IMR-90 (cell line): ENCODE measurements around the gene LIPN. TPM values are rescaled to one million over a fixed set of nuclear protein-coding genes. Genes with fewer than 3 reads are reported as not detected.

Experiments used
- ATAC-seq: fragments of 200-7000 bp; cut with Tn5 transposase; 2 replicates; pipeline ENCODE4 v1.9.1; 2020; ENCODE audit warnings: low read depth, mild to moderate bottlenecking, moderate library complexity
- BruUV-seq: library from RNA; stranded (reverse); fragments of 400-500 nt; replicated peaks from 2 replicates; lab custom pipeline; 2021; lab: Mats Ljungman, UMichigan
- CTCF ChIA-PET: fragments of 300-600 bp; formaldehyde crosslinking; extraction: SDS; loops from one replicate; lab custom pipeline; 2021; ENCODE audit warnings: antibody characterized with exemption; lab: Yijun Ruan, JAX
- POLR2A ChIA-PET: fragments of 300-600 bp; sonication (Branson Sonifier 250); formaldehyde crosslinking; loops from one replicate; lab custom pipeline; 2022; ENCODE audit warnings: antibody characterized with exemption; ENCODE audit not compliant: unreplicated experiment; lab: Charles Lee
- DNase-seq: peaks from one replicate; pipeline ENCODE4 v3.0.0; 2013
- H2AFZ ChIP-seq: replicated peaks from 2 replicates; pipeline ENCODE3; 2013; ENCODE audit warnings: low read length, mild to moderate bottlenecking; ENCODE audit not compliant: poor library complexity
- H2AK5ac ChIP-seq: 2 replicates; pipeline ENCODE4 v1.6.1; 2013; ENCODE audit warnings: low read depth, low read length, inconsistent platforms
- H2AK9ac ChIP-seq: replicated peaks from 2 replicates; pipeline ENCODE3; 2013; ENCODE audit warnings: mild to moderate bottlenecking, low read depth, low read length, moderate library complexity; ENCODE audit not compliant: poor library complexity
- H2BK120ac ChIP-seq: 2 replicates; pipeline ENCODE4 v1.6.1; 2013; ENCODE audit warnings: low read depth, low read length, inconsistent platforms
- H2BK15ac ChIP-seq: 3 replicates; pipeline ENCODE4 v1.6.1; 2013; ENCODE audit warnings: low read depth, low read length, inconsistent platforms
- H2BK20ac ChIP-seq: 2 replicates; pipeline ENCODE4 v1.6.1; 2013; ENCODE audit warnings: low read depth, mild to moderate bottlenecking, inconsistent platforms, low read length, moderate library complexity
- H2BK5ac ChIP-seq: 2 replicates; pipeline ENCODE4 v1.6.1; 2013; ENCODE audit warnings: mild to moderate bottlenecking, low read depth, low read length, inconsistent platforms; ENCODE audit not compliant: poor library complexity, severe bottlenecking
- H3K14ac ChIP-seq: replicated peaks from 2 replicates; pipeline ENCODE4 v1.6.1; 2013; ENCODE audit warnings: low read depth, low read length, inconsistent platforms
- H3K18ac ChIP-seq: 2 replicates; pipeline ENCODE4 v1.6.1; 2013; ENCODE audit warnings: low read depth, low read length, control low read depth
- H3K23ac ChIP-seq: 2 replicates; pipeline ENCODE4 v1.6.1; 2013; ENCODE audit warnings: low read depth, low read length, inconsistent platforms
- H3K27ac ChIP-seq: 2 replicates; pipeline ENCODE4 v1.5.1; 2013; ENCODE audit warnings: mild to moderate bottlenecking, control low read depth, low read length; ENCODE audit not compliant: insufficient read depth
- H3K27me3 ChIP-seq: 2 replicates; pipeline ENCODE4 v1.6.1; 2013; ENCODE audit warnings: low read length; ENCODE audit not compliant: control insufficient read depth, insufficient read depth
- H3K36me3 ChIP-seq: 2 replicates; pipeline ENCODE4 v1.6.1; 2013; ENCODE audit warnings: low read length, mixed read lengths; ENCODE audit not compliant: control insufficient read depth, insufficient read depth
- H3K4ac ChIP-seq: 2 replicates; pipeline ENCODE4 v1.6.1; 2013; ENCODE audit warnings: low read depth, low read length, inconsistent platforms
- H3K4me1 ChIP-seq: 2 replicates; pipeline ENCODE4 v1.6.1; 2013; ENCODE audit warnings: low read length, mixed read lengths; ENCODE audit not compliant: control insufficient read depth, insufficient read depth
- H3K4me2 ChIP-seq: 2 replicates; pipeline ENCODE4 v1.6.1; 2013; ENCODE audit warnings: low read depth, mild to moderate bottlenecking, control low read depth, low read length, moderate library complexity
- H3K4me3 ChIP-seq: 2 replicates; pipeline ENCODE4 v1.5.1; 2013; ENCODE audit warnings: low read depth, mild to moderate bottlenecking, control low read depth, low read length, moderate library complexity; ENCODE audit not compliant: insufficient read depth
- H3K56ac ChIP-seq: 2 replicates; pipeline ENCODE4 v1.6.1; 2013; ENCODE audit warnings: low read length, inconsistent platforms; ENCODE audit not compliant: insufficient read depth; ENCODE audit errors: extremely low read depth
- H3K79me1 ChIP-seq, 2 experiments: 2 replicates each; pipeline ENCODE4 v1.6.1; 2013; ENCODE audit warnings: low read length in 2 of 2, inconsistent platforms in 1 of 2, low read depth in 1 of 2
- H3K9ac ChIP-seq: 2 replicates; pipeline ENCODE4 v1.6.1; 2013; ENCODE audit warnings: low read depth, low read length, control low read depth
- H3K9me1 ChIP-seq: 2 replicates; pipeline ENCODE4 v1.6.1; 2013; ENCODE audit warnings: low read length, inconsistent platforms; ENCODE audit not compliant: insufficient read depth
- H3K9me3 ChIP-seq: 2 replicates; pipeline ENCODE4 v1.6.1; 2013; ENCODE audit warnings: low read length; ENCODE audit not compliant: control insufficient read depth, insufficient read depth
- H4K20me1 ChIP-seq: 2 replicates; pipeline ENCODE4 v1.6.1; 2013; ENCODE audit warnings: low read length, inconsistent platforms; ENCODE audit not compliant: insufficient read depth
- H4K5ac ChIP-seq: 2 replicates; pipeline ENCODE4 v1.6.1; 2013; ENCODE audit warnings: mild to moderate bottlenecking, low read depth, low read length, control low read depth
- H4K8ac ChIP-seq, 2 experiments: 2 replicates each; pipeline ENCODE4 v1.6.1; 2013; ENCODE audit warnings: low read depth in 2 of 2, low read length in 2 of 2, control low read depth in 1 of 2, inconsistent platforms in 1 of 2
- H4K91ac ChIP-seq: 2 replicates; pipeline ENCODE4 v1.6.1; 2013; ENCODE audit warnings: low read depth, low read length, inconsistent platforms; ENCODE audit not compliant: insufficient read depth
- BHLHE40 ChIP-seq: fragments of 150-350 bp; IDR thresholded peaks from 2 replicates; pipeline ENCODE4 v1.6.1; 2016; ENCODE audit warnings: mild to moderate bottlenecking, low read depth, low read length
- CEBPB ChIP-seq: IDR thresholded peaks from 2 replicates; pipeline ENCODE4 v1.6.1; 2012; ENCODE audit warnings: low read depth, low read length, improper control_type of control experiment
- CHD1 ChIP-seq: IDR thresholded peaks from 2 replicates; pipeline ENCODE4 v1.6.1; 2012; ENCODE audit warnings: low read depth, low read length, improper control_type of control experiment
- FOS ChIP-seq: fragments of 150-350 bp; IDR thresholded peaks from 2 replicates; pipeline ENCODE4 v1.6.1; 2016; ENCODE audit warnings: low read depth, low read length
- MAFK ChIP-seq: IDR thresholded peaks from 2 replicates; pipeline ENCODE4 v1.6.1; 2012; ENCODE audit warnings: low read depth, low read length, improper control_type of control experiment
- MAZ ChIP-seq: IDR thresholded peaks from 2 replicates; pipeline ENCODE4 v1.6.1; 2012; ENCODE audit warnings: low read depth, mild to moderate bottlenecking, low read length, improper control_type of control experiment, moderate library complexity, borderline replicate concordance
- MXI1 ChIP-seq: IDR thresholded peaks from 2 replicates; pipeline ENCODE4 v1.6.1; 2012; ENCODE audit warnings: low read depth, mild to moderate bottlenecking, low read length, moderate library complexity, borderline replicate concordance
- NFE2L2 ChIP-seq: fragments of 150-350 bp; IDR thresholded peaks from 2 replicates; pipeline ENCODE4 v1.6.1; 2016; ENCODE audit warnings: low read depth, mild to moderate bottlenecking, low read length
- POLR2A ChIP-seq: IDR thresholded peaks from 2 replicates; pipeline ENCODE4 v1.6.1; 2012; ENCODE audit warnings: mild to moderate bottlenecking, low read depth, low read length
- RAD21 ChIP-seq: IDR thresholded peaks from 2 replicates; pipeline ENCODE4 v1.6.1; 2012; ENCODE audit warnings: low read length, improper control_type of control experiment
- RCOR1 ChIP-seq: IDR thresholded peaks from 2 replicates; pipeline ENCODE4 v1.6.1; 2012; ENCODE audit warnings: mild to moderate bottlenecking, low read length, improper control_type of control experiment; ENCODE audit not compliant: insufficient replicate concordance
- RFX5 ChIP-seq: IDR thresholded peaks from 2 replicates; pipeline ENCODE4 v1.8.0; 2012; ENCODE audit warnings: low read depth, mild to moderate bottlenecking, low read length, moderate library complexity
- SMC3 ChIP-seq: fragments of 150-350 bp; IDR thresholded peaks from 2 replicates; pipeline ENCODE4 v1.6.1; 2016; ENCODE audit warnings: low read depth, mild to moderate bottlenecking, antibody characterized with exemption, low read length, moderate library complexity
- WGBS, 2 experiments: methylation state at CpG; one replicate each; pipeline versions ENCODE4 v1.1.5 to v1.1.7; 2013; ENCODE audit warnings: missing lambda C conversion rate in 2 of 2; ENCODE audit not compliant: insufficient read length in 1 of 2; ENCODE audit errors: extremely low coverage in 2 of 2; 5-methylcytosine and 5-hydroxymethylcytosine counted together
- dilution Hi-C: fragments of 300-500 bp; cut with HindIII; formaldehyde crosslinking; loops from one replicate; pipeline ENCODE4 v1.14.3; 2018; ENCODE audit warnings: low sequenced_read_pairs; ENCODE audit not compliant: unreplicated experiment
- in situ Hi-C: fragments of 300-500 bp; cut with MboI; formaldehyde crosslinking; loops from 3 replicates; pipeline ENCODE4 v1.14.3; 2019; ENCODE audit warnings: low sequenced_read_pairs, inconsistent platforms, mixed read lengths
- intact Hi-C: fragments of 100-400 bp; cut with micrococcal nuclease; formaldehyde crosslinking; loops from 2 replicates; pipeline ENCODE4 v1.10.0; 2022
- polyA plus RNA-seq, 3 experiments: library from polyadenylated mRNA; depleted of rRNA; stranded (reverse); fragments of >200 nt; gene quantifications; 2 replicates each; pipeline ENCODE4 v1.2.3, GENCODE V29; 2012; ENCODE audit warnings: low replicate concordance in 1 of 3
- total RNA-seq: library from RNA; depleted of rRNA; stranded (reverse); fragments of >200 nt; gene quantifications from 2 replicates; pipeline ENCODE4 v1.2.3, GENCODE V29; 2012
- TF ChIP-seq, protein P1 (sequence below): conservative IDR thresholded peaks from 2 replicates; pipeline ENCODE4 v1.5.1; 2012; ENCODE audit warnings: mild to moderate bottlenecking, low read depth, low read length, improper control_type of control experiment
- TF ChIP-seq, protein P2 (sequence below): fragments of 150-350 bp; IDR thresholded peaks from 2 replicates; pipeline ENCODE4 v1.6.1; 2016; ENCODE audit warnings: low read depth, mild to moderate bottlenecking, low read length, moderate library complexity, borderline replicate concordance

The LIPN gene
- total and polyA plus RNA-seq, 2 of the 4 experiments (the other 2 are of a cell fraction): not detected

DNA sequence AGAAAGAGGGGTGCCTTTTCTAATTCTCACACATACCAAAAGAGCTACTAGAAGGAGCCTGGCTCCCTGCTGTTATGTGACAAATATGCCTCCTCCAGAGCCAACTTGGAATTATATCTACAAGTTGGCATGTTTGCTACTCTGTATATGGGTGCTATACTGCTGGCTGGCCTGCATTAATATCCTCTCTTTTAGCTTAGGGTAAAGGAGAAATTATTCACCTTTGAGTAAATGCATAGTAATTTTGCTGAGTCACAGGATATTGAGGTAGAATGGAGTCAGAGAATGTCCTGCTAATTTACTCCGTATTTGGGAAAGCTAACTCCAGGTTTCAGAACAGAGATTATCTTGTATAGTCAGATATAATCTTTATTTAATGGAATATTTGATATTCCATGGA lies 24.2 kb upstream of the LIPN start:
- peaks cover 2% of the 10 kb centered on the region for H3K27me3 ChIP-seq
- no peak overlapping the region for H3K4ac ChIP-seq
- H2AK9ac ChIP-seq: no peak overlapping the region
- H4K20me1 ChIP-seq: no peaks in the 10 kb centered on the region
- no TSS peak for BruUV-seq
- no peak overlapping the region for H2AK5ac ChIP-seq
- no peak overlapping the region for H3K4me2 ChIP-seq
- no peak for TF ChIP-seq POLR2A
- TF ChIP-seq SMC3: no peak
- TF ChIP-seq CHD1: no peak
- TF ChIP-seq MXI1: no peak
- TF ChIP-seq, protein P1, sequence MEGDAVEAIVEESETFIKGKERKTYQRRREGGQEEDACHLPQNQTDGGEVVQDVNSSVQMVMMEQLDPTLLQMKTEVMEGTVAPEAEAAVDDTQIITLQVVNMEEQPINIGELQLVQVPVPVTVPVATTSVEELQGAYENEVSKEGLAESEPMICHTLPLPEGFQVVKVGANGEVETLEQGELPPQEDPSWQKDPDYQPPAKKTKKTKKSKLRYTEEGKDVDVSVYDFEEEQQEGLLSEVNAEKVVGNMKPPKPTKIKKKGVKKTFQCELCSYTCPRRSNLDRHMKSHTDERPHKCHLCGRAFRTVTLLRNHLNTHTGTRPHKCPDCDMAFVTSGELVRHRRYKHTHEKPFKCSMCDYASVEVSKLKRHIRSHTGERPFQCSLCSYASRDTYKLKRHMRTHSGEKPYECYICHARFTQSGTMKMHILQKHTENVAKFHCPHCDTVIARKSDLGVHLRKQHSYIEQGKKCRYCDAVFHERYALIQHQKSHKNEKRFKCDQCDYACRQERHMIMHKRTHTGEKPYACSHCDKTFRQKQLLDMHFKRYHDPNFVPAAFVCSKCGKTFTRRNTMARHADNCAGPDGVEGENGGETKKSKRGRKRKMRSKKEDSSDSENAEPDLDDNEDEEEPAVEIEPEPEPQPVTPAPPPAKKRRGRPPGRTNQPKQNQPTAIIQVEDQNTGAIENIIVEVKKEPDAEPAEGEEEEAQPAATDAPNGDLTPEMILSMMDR: no peak
- TF ChIP-seq MAZ: no peak
- TF ChIP-seq, protein P2, sequence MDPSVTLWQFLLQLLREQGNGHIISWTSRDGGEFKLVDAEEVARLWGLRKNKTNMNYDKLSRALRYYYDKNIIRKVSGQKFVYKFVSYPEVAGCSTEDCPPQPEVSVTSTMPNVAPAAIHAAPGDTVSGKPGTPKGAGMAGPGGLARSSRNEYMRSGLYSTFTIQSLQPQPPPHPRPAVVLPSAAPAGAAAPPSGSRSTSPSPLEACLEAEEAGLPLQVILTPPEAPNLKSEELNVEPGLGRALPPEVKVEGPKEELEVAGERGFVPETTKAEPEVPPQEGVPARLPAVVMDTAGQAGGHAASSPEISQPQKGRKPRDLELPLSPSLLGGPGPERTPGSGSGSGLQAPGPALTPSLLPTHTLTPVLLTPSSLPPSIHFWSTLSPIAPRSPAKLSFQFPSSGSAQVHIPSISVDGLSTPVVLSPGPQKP: no peak
- peak; percentile 91 for TF ChIP-seq MAFK
- peak; percentile 90 for TF ChIP-seq NFE2L2
- TF ChIP-seq CEBPB: no peak
- TF ChIP-seq RCOR1: no peak
- no peak for TF ChIP-seq FOS
- no peak for TF ChIP-seq BHLHE40
- no peak for TF ChIP-seq RAD21
- no peak for TF ChIP-seq RFX5
- CTCF ChIA-PET: no interaction called here
- no peak overlapping the region for H2AFZ ChIP-seq
- no peaks in the 10 kb centered on the region for H3K36me3 ChIP-seq
- intact Hi-C loops: no loop called here
- in situ Hi-C loops: no loop called here
- no peak overlapping the region for H3K27ac ChIP-seq
- H2BK15ac ChIP-seq: no peak overlapping the region
- H2BK20ac ChIP-seq: no peak overlapping the region
- no peak overlapping the region for H3K9ac ChIP-seq
- no peak overlapping the region for H4K5ac ChIP-seq
- no peak overlapping the region for H3K23ac ChIP-seq
- no CpG with 5 or more reads among the region's 1 CpG for WGBS, 2 experiments
- no peak overlapping the region for H4K91ac ChIP-seq
- H3K4me3 ChIP-seq: no peak overlapping the region
- no peaks in the 10 kb centered on the region for H3K9me3 ChIP-seq
- no peak overlapping the region for H4K8ac ChIP-seq
- H3K4me1 ChIP-seq: no peaks in the 10 kb centered on the region
- no peak overlapping the region; the same call in 1 of the 2 replicates for H2BK120ac ChIP-seq
- ATAC-seq: no peak
- POLR2A ChIA-PET: no interaction called here
- DNase-seq: peak; percentile 31
- no peaks in the 10 kb centered on the region for H3K79me1 ChIP-seq
- no peak overlapping the region for H2BK5ac ChIP-seq
- H3K18ac ChIP-seq: no peak overlapping the region
- dilution Hi-C loops: no loop called here
- H3K9me1 ChIP-seq: no peaks in the 10 kb centered on the region
- no peak overlapping the region for H3K14ac ChIP-seq
- no peak overlapping the region for H3K56ac ChIP-seq
